Measurements from ENCODE around the gene CRYBG1. TPM values are rescaled to one million over a fixed set of nuclear protein-coding genes. Genes with fewer than 3 reads are reported as not detected.

Gene CRYBG1
- total RNA-seq, 1 donor from 2014 or later = 0.07 TPM

- no peaks in the 10 kb centered on the region for H3K36me3 Mint-ChIP-seq (ENCODE audit: low read depth)
- peaks cover 4% of the 10 kb centered on the region for H3K4me1 Mint-ChIP-seq
- peaks cover 39% of the 10 kb centered on the region for H3K27me3 Mint-ChIP-seq (ENCODE audit: low read depth)
- no peaks in the 10 kb centered on the region for H3K9me3 Mint-ChIP-seq
- H3K27ac Mint-ChIP-seq (ENCODE audit: unreplicated experiment) = no peak overlapping the region
- no peak for TF ChIP-seq CTCF (conservative IDR thresholded peaks at IDR 0.05)
- no peak for DNase-seq (ENCODE audit: low read depth, low spot score)
- H3K4me3 Mint-ChIP-seq = no peak overlapping the region
Measured at GRCh38 chr6:106445508-106445878, 85.0 kb downstream of the CRYBG1 start.

GRCh38 chr6:106446287-106446885 lies 85.9 kb downstream of the CRYBG1 start:
- Mint-ChIP-seq H3K27ac (ENCODE audit: unreplicated experiment) (no peak overlapping the region), H3K4me3 (no peak overlapping the region), H3K9me3 (no peaks in the 10 kb centered on the region), H3K4me1 (peaks cover 4% of the 10 kb centered on the region), H3K36me3 (ENCODE audit: low read depth) (no peaks in the 10 kb centered on the region), H3K27me3 (ENCODE audit: low read depth) (peaks cover 31% of the 10 kb centered on the region)
- peak; percentile 74 for TF ChIP-seq CTCF (conservative IDR thresholded peaks at IDR 0.05)
- DNase-seq (ENCODE audit: low read depth, low spot score) = no peak

- no peaks in the 10 kb centered on the region for H3K36me3 Mint-ChIP-seq (ENCODE audit: low read depth)
- H3K27me3 Mint-ChIP-seq (ENCODE audit: low read depth) = peaks cover 26% of the 10 kb centered on the region
- no peak overlapping the region for H3K4me3 Mint-ChIP-seq
- peaks cover 4% of the 10 kb centered on the region for H3K4me1 Mint-ChIP-seq
- H3K27ac Mint-ChIP-seq (ENCODE audit: unreplicated experiment) = no peak overlapping the region
- H3K9me3 Mint-ChIP-seq = no peaks in the 10 kb centered on the region
- no peak for TF ChIP-seq CTCF (conservative IDR thresholded peaks at IDR 0.05)
- no peak for DNase-seq (ENCODE audit: low read depth, low spot score)
Measured at GRCh38 chr6:106446983-106447382, 86.5 kb downstream of the CRYBG1 start.

- Mint-ChIP-seq H3K36me3 (ENCODE audit: low read depth) (no peaks in the 10 kb centered on the region), H3K4me1 (peaks cover 4% of the 10 kb centered on the region), H3K27ac (ENCODE audit: unreplicated experiment) (no peak overlapping the region)
Measured at GRCh38 chr6:106448000-106448426, 87.5 kb downstream of the CRYBG1 start.

GRCh38 chr6:106450653-106451052 lies 90.1 kb downstream of the CRYBG1 start:
- H3K27ac Mint-ChIP-seq (ENCODE audit: unreplicated experiment) = no peak overlapping the region
- H3K4me3 Mint-ChIP-seq = no peak overlapping the region
- H3K27me3 Mint-ChIP-seq (ENCODE audit: low read depth) = peaks cover 4% of the 10 kb centered on the region
- H3K9me3 Mint-ChIP-seq = no peaks in the 10 kb centered on the region
- DNase-seq (ENCODE audit: low read depth, low spot score) = no peak
- H3K4me1 Mint-ChIP-seq = no peaks in the 10 kb centered on the region
- H3K36me3 Mint-ChIP-seq (ENCODE audit: low read depth) = no peaks in the 10 kb centered on the region
- TF ChIP-seq CTCF (conservative IDR thresholded peaks at IDR 0.05) = no peak

More at GRCh38 chr6:106448000-106448426, 87.5 kb downstream of the CRYBG1 start:
- Mint-ChIP-seq H3K27me3 (ENCODE audit: low read depth) (peaks cover 16% of the 10 kb centered on the region), H3K9me3 (no peaks in the 10 kb centered on the region), H3K4me3 (no peak overlapping the region)
- no peak for TF ChIP-seq CTCF (conservative IDR thresholded peaks at IDR 0.05)
- DNase-seq (ENCODE audit: low read depth, low spot score) = no peak

Data from neural crest cell (in vitro differentiated cells).